Measurements from ENCODE around the gene FRK.
"Not testable (repeated sequence)": the region's sequence is repeated elsewhere in the genome, so short reads cannot be mapped to it uniquely, and the experiment has no call there.

FRK gene

GRCh38 chr6:115937502-115937901 lies 123.2 kb downstream of the FRK start:
- not testable (repeated sequence) for DNase-seq

- DNase-seq, result no peak
These were observed 125.3 kb downstream of the FRK start for GRCh38 chr6:115935361-115935760.

GRCh38 chr6:115934829-115935228 lies 125.9 kb downstream of the FRK start:
- no peak for DNase-seq

GRCh38 chr6:115934145-115934544 lies 126.5 kb downstream of the FRK start:
- no peak for DNase-seq

- no peak for DNase-seq
These were observed 128.2 kb downstream of the FRK start for GRCh38 chr6:115932481-115932880.

- not testable (repeated sequence) for DNase-seq
These were observed 132.7 kb downstream of the FRK start for GRCh38 chr6:115928000-115928399.

GRCh38 chr6:115922971-115923370 lies 137.7 kb downstream of the FRK start:
- DNase-seq, result no peak

- DNase-seq, result no peak
These were observed 146.6 kb downstream of the FRK start for GRCh38 chr6:115914098-115914497.

- no peak for DNase-seq
These were observed 150.7 kb downstream of the FRK start for GRCh38 chr6:115909923-115910546.

GRCh38 chr6:115908906-115909559 lies 151.7 kb downstream of the FRK start:
- DNase-seq, result no peak

GRCh38 chr6:115905471-115905870 lies 155.2 kb downstream of the FRK start:
- DNase-seq, result no peak

GRCh38 chr6:115902436-115902835 lies 158.3 kb downstream of the FRK start:
- DNase-seq, result no peak

GRCh38 chr6:115901896-115902295 lies 158.8 kb downstream of the FRK start:
- DNase-seq, result no peak

- DNase-seq, result no peak
These were observed 160.9 kb downstream of the FRK start for GRCh38 chr6:115899730-115900282.

GRCh38 chr6:115898246-115898645 lies 162.4 kb downstream of the FRK start:
- DNase-seq, result no peak

GRCh38 chr6:115896538-115897129 lies 164.1 kb downstream of the FRK start:
- no peak for DNase-seq

- no peak for DNase-seq
These were observed 166.2 kb downstream of the FRK start for GRCh38 chr6:115894426-115894992.

- DNase-seq, result no peak
These were observed 168.9 kb downstream of the FRK start for GRCh38 chr6:115891750-115892149.

- no peak for DNase-seq
These were observed 169.5 kb downstream of the FRK start for GRCh38 chr6:115891111-115891669.

GRCh38 chr6:115890238-115890637 lies 170.5 kb downstream of the FRK start:
- no peak for DNase-seq

- DNase-seq, result not testable (repeated sequence)
These were observed 171.8 kb downstream of the FRK start for GRCh38 chr6:115888687-115889470.

GRCh38 chr6:115887891-115888290 lies 172.8 kb downstream of the FRK start:
- no peak for DNase-seq

All from T-helper 9 cell (primary cell).